ENCODE results near the gene SDHA. TPM values are rescaled to one million over a fixed set of nuclear protein-coding genes. Genes with fewer than 3 reads are reported as not detected.

SDHA gene
- polyA plus RNA-seq, 1 donor (not counting 4 experiments of a cell fraction or from before 2014, with no cell fraction given): 178 TPM

DNA sequence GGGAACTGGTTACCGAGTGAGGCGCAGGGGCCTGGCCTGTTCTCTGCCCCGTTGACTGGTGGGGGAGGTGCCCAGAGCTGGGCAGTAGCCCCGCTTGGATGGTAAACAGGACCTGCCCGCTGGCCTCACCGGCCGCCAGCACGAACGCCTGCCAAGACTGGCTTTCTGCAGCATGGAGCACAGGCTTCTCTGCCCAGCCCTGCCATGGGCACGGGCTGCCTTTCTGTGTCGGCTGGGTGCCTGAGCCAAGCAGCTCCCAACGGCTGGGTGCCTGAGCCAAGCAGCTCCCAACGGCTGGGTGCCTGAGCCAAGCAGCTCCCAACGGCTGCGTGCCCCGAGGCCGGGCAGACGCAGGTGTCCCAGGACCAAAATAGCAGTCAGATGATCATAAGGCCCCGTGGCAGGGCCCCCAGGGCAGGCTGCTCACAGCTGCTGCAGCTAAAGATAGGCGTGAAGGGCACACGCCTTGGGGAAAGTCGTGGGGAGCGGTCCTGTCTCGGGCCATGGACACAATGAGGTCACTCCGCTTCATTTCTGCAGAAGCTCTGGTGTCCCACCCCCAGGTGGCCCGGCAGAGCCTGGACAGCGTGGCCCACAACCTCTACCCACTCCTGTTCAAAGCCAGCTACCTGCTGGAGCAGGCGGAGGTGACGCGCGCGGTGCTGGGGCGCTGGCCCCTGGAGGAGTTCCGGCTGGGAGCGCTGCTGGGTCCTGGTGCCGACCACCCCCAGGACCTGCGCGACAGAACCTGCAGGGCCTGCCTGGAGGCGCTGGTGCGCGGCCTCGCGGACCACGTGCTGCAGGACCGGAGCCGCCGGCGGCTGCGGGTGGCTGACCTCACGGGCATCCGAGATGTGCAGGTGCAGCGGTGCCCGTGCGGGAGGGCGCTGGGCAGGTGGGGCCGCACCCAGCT is 26.8 kb upstream of the SDHA start, which contains the start of gene LRRC14B:
TSS of gene LRRC14B (plus strand) at position 460 of the 913 bp plus-strand sequence. CDS start at position 504, 44 bp downstream.
- no peak for FAIRE-seq

DNA sequence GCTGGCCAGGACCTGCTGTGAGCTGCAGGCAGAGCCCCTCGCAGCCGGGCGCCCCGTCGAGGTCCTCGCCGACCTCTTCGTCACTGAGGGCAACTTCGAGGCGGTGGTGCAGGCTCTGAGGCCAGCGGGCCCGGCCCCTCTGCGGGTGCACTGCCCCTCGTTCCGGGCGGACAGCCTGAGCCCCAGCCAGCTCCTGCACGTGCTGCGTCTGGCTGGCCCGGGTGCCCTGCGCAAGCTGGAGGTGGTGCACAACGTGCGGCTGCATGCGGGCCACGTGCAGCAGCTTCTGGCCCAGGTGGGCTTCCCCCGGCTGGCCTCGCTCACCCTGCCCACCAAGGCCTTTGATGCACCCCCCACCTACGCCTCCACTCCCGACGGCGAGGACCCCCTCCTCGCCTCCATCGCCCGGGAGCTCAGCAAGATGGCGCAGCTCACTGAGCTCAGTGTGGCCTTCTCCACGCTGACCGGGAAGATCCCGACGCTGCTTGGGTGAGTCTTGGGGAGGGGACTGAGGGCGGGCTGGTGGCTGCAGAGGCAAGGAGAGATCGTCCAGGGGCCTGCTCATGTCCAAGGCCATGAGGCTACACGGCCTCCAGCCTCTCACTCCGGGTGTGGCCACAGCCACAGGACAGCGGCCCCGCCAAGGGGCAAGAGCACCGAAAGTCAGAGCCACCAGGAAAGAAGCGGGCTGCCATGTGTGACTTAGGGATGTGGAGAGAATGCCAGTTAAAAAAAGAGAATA is 26.0 kb upstream of the SDHA start:
- FAIRE-seq: no peak
- no peak overlapping the region for H3K27ac ChIP-seq (ENCODE audit: control insufficient read depth, insufficient read depth, low read length)
- peaks cover 46% of the 10 kb centered on the region for H3K27me3 ChIP-seq (ENCODE audit: control insufficient read depth, extremely low read depth, insufficient read depth, low read length)
- no peaks in the 10 kb centered on the region for H3K9me1 ChIP-seq (ENCODE audit: control insufficient read depth, extremely low read depth, insufficient read depth, low read length)
- H2AFZ ChIP-seq (ENCODE audit: control insufficient read depth, low read length): no peak overlapping the region
- no peaks in the 10 kb centered on the region for H3K36me3 ChIP-seq (ENCODE audit: control insufficient read depth in 2 of 2, extremely low read depth in 1 of 2, insufficient read depth in 2 of 2, low read length in 2 of 2)
- no peaks in the 10 kb centered on the region for H3K79me2 ChIP-seq (ENCODE audit: control insufficient read depth, insufficient read depth, low read length)
- H4K20me1 ChIP-seq (ENCODE audit: control insufficient read depth, extremely low read depth, insufficient read depth, low read length): peaks cover 4% of the 10 kb centered on the region
- peaks cover 2% of the 10 kb centered on the region for H3K4me1 ChIP-seq (ENCODE audit: control insufficient read depth, extremely low read depth, insufficient read depth, low read length)
- H3K4me2 ChIP-seq (ENCODE audit: control insufficient read depth, extremely low read depth, insufficient read depth, low read depth, low read length): no peak overlapping the region
- no peak for TF ChIP-seq EZH2 (IDR thresholded peaks at IDR 0.05; ENCODE audit: low read length)
- TF ChIP-seq, protein P1, sequence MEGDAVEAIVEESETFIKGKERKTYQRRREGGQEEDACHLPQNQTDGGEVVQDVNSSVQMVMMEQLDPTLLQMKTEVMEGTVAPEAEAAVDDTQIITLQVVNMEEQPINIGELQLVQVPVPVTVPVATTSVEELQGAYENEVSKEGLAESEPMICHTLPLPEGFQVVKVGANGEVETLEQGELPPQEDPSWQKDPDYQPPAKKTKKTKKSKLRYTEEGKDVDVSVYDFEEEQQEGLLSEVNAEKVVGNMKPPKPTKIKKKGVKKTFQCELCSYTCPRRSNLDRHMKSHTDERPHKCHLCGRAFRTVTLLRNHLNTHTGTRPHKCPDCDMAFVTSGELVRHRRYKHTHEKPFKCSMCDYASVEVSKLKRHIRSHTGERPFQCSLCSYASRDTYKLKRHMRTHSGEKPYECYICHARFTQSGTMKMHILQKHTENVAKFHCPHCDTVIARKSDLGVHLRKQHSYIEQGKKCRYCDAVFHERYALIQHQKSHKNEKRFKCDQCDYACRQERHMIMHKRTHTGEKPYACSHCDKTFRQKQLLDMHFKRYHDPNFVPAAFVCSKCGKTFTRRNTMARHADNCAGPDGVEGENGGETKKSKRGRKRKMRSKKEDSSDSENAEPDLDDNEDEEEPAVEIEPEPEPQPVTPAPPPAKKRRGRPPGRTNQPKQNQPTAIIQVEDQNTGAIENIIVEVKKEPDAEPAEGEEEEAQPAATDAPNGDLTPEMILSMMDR (optimal IDR thresholded peaks at IDR 0.05 in 1 of 3, IDR thresholded peaks at IDR 0.05 in 1 of 3, conservative IDR thresholded peaks at IDR 0.05 in 1 of 3; ENCODE audit: extremely low read depth in 1 of 3, insufficient read depth in 2 of 3, low read length in 3 of 3): no peak
- no peak overlapping the region for H3K9ac ChIP-seq (ENCODE audit: control insufficient read depth, extremely low read depth, insufficient read depth, low read length)
- DNase-seq (ENCODE audit: low read depth, low spot score): no peak
- dilution Hi-C loops (cut with MboI; ENCODE audit: extremely low pct_ligation_motif_present, low sequenced_read_pairs): no loop called here
- no peak overlapping the region for H3K4me3 ChIP-seq (ENCODE audit: control insufficient read depth in 2 of 3, extremely low read depth in 1 of 3, insufficient read depth in 2 of 3, low read depth in 1 of 3, low read length in 3 of 3)
- no peaks in the 10 kb centered on the region for H3K9me3 ChIP-seq (ENCODE audit: control insufficient read depth, low read depth, low read length)

More for the DNA sequence above, 26.8 kb upstream of the SDHA start, which contains the start of gene LRRC14B:
- H3K79me2 ChIP-seq (ENCODE audit: control insufficient read depth, insufficient read depth, low read length): no peaks in the 10 kb centered on the region
- TF ChIP-seq, protein P1 (optimal IDR thresholded peaks at IDR 0.05 in 1 of 3, IDR thresholded peaks at IDR 0.05 in 1 of 3, conservative IDR thresholded peaks at IDR 0.05 in 1 of 3; ENCODE audit: extremely low read depth in 1 of 3, insufficient read depth in 2 of 3, low read length in 3 of 3): no peak
- peak; percentile 78 for TF ChIP-seq EZH2 (IDR thresholded peaks at IDR 0.05; ENCODE audit: low read length)
- H4K20me1 ChIP-seq (ENCODE audit: control insufficient read depth, extremely low read depth, insufficient read depth, low read length): peaks cover 4% of the 10 kb centered on the region
- H3K36me3 ChIP-seq (ENCODE audit: control insufficient read depth in 2 of 2, extremely low read depth in 1 of 2, insufficient read depth in 2 of 2, low read length in 2 of 2): no peaks in the 10 kb centered on the region
- peaks cover 46% of the 10 kb centered on the region for H3K27me3 ChIP-seq (ENCODE audit: control insufficient read depth, extremely low read depth, insufficient read depth, low read length)
- dilution Hi-C loops (cut with MboI; ENCODE audit: extremely low pct_ligation_motif_present, low sequenced_read_pairs): no loop called here
- no peak within 1 kb of the TSS for H3K4me3 ChIP-seq (ENCODE audit: control insufficient read depth in 2 of 3, extremely low read depth in 1 of 3, insufficient read depth in 2 of 3, low read depth in 1 of 3, low read length in 3 of 3)
- H3K4me1 ChIP-seq (ENCODE audit: control insufficient read depth, extremely low read depth, insufficient read depth, low read length): peaks cover 2% of the 10 kb centered on the region
- H3K9me3 ChIP-seq (ENCODE audit: control insufficient read depth, low read depth, low read length): no peaks in the 10 kb centered on the region
- no peak for DNase-seq (ENCODE audit: low read depth, low spot score)
- no peak within 1 kb of the TSS for H3K27ac ChIP-seq (ENCODE audit: control insufficient read depth, insufficient read depth, low read length)
- no peaks in the 10 kb centered on the region for H3K9me1 ChIP-seq (ENCODE audit: control insufficient read depth, extremely low read depth, insufficient read depth, low read length)
- peak within 1 kb of the TSS; percentile 37 for H3K4me2 ChIP-seq (ENCODE audit: control insufficient read depth, extremely low read depth, insufficient read depth, low read depth, low read length)
- H2AFZ ChIP-seq (ENCODE audit: control insufficient read depth, low read length): no peak within 1 kb of the TSS
- H3K9ac ChIP-seq (ENCODE audit: control insufficient read depth, extremely low read depth, insufficient read depth, low read length): no peak within 1 kb of the TSS
